Endothelial cell of coronary artery (primary cell): ENCODE measurements around the gene PNLIPRP3. TPM values are rescaled to one million over a fixed set of nuclear protein-coding genes. Genes with fewer than 3 reads are reported as not detected.

ENCODE experiments used
- total RNA-seq: library from RNA; depleted of rRNA; stranded (reverse); fragments of >200 nt; gene quantifications from 2 replicates; pipeline ENCODE4 v1.2.3, GENCODE V29; 2014

PNLIPRP3 gene
- not detected in 2 replicates for total RNA-seq

GRCh38 chr10:116427671-116428070 lies at the start of gene PNLIPRP3:
PNLIPRP3 (plus strand) TSS chr10:116427847; CDS start chr10:116428013, 166 bp downstream.

Other genes with a start within 250 kb of the PNLIPRP3 start
- gene GFRA1, start 154.6 kb upstream of the PNLIPRP3 start, total RNA-seq, result 3.7 TPM in 1 of 2 replicates, not detected in the other
- gene CCDC172, start 103.4 kb upstream of the PNLIPRP3 start, total RNA-seq, result not detected in 2 replicates
- not detected in 2 replicates for gene PNLIP, start 118.1 kb downstream of the PNLIPRP3 start, total RNA-seq
- not detected in 2 replicates for gene PNLIPRP1, start 163.1 kb downstream of the PNLIPRP3 start, total RNA-seq
- gene PNLIPRP2, start 193.1 kb downstream of the PNLIPRP3 start, total RNA-seq, result not detected in 2 replicates